Measurements from ENCODE around the gene MCU. TPM values are rescaled to one million over a fixed set of nuclear protein-coding genes. Genes with fewer than 3 reads are reported as not detected.

The MCU gene
- polyA plus RNA-seq, 1 donor (not counting 4 experiments of a cell fraction or from before 2014, with no cell fraction given): 103 TPM

GRCh38 chr10:72851509-72851908 lies 159.6 kb downstream of the MCU start:
- no peak overlapping the region for H3K4me2 ChIP-seq (ENCODE audit: control insufficient read depth, extremely low read depth, insufficient read depth, low read depth, low read length)
- H4K20me1 ChIP-seq (ENCODE audit: control insufficient read depth, extremely low read depth, insufficient read depth, low read length): no peaks in the 10 kb centered on the region
- H3K9ac ChIP-seq (ENCODE audit: control insufficient read depth, extremely low read depth, insufficient read depth, low read length): no peak overlapping the region
- H2AFZ ChIP-seq (ENCODE audit: control insufficient read depth, low read length): no peak overlapping the region
- peaks cover 14% of the 10 kb centered on the region for H3K4me1 ChIP-seq (ENCODE audit: control insufficient read depth, extremely low read depth, insufficient read depth, low read length)
- H3K4me3 ChIP-seq (ENCODE audit: control insufficient read depth in 2 of 3, extremely low read depth in 1 of 3, insufficient read depth in 2 of 3, low read depth in 1 of 3, low read length in 3 of 3): no peak overlapping the region
- no peaks in the 10 kb centered on the region for H3K9me1 ChIP-seq (ENCODE audit: control insufficient read depth, extremely low read depth, insufficient read depth, low read length)
- FAIRE-seq: no peak
- peaks cover 2% of the 10 kb centered on the region for H3K9me3 ChIP-seq (ENCODE audit: control insufficient read depth, low read depth, low read length)
- no peak overlapping the region for H3K27ac ChIP-seq (ENCODE audit: control insufficient read depth, insufficient read depth, low read length)
- H3K27me3 ChIP-seq (ENCODE audit: control insufficient read depth, extremely low read depth, insufficient read depth, low read length): no peaks in the 10 kb centered on the region
- peaks cover 0 to 1% of the 10 kb centered on the region in 2 experiments for H3K36me3 ChIP-seq (ENCODE audit: control insufficient read depth in 2 of 2, extremely low read depth in 1 of 2, insufficient read depth in 2 of 2, low read length in 2 of 2)
- DNase-seq (ENCODE audit: low read depth, low spot score): no peak
- TF ChIP-seq CTCF (optimal IDR thresholded peaks at IDR 0.05 in 1 of 3, IDR thresholded peaks at IDR 0.05 in 1 of 3, conservative IDR thresholded peaks at IDR 0.05 in 1 of 3; ENCODE audit: extremely low read depth in 1 of 3, insufficient read depth in 2 of 3, low read length in 3 of 3) (no peak), EZH2 (IDR thresholded peaks at IDR 0.05; ENCODE audit: low read length) (no peak)
- H3K79me2 ChIP-seq (ENCODE audit: control insufficient read depth, insufficient read depth, low read length): peaks cover 4% of the 10 kb centered on the region
- dilution Hi-C loops (cut with MboI; ENCODE audit: extremely low pct_ligation_motif_present, low sequenced_read_pairs): no loop called here

- Histone ChIP-seq H3K9me1 (ENCODE audit: control insufficient read depth, extremely low read depth, insufficient read depth, low read length) (no peaks in the 10 kb centered on the region), H3K9me3 (ENCODE audit: control insufficient read depth, low read depth, low read length) (peaks cover 2% of the 10 kb centered on the region), H3K4me2 (ENCODE audit: control insufficient read depth, extremely low read depth, insufficient read depth, low read depth, low read length) (no peak overlapping the region), H3K79me2 (ENCODE audit: control insufficient read depth, insufficient read depth, low read length) (no peaks in the 10 kb centered on the region), H3K4me3 (ENCODE audit: control insufficient read depth in 2 of 3, extremely low read depth in 1 of 3, insufficient read depth in 2 of 3, low read depth in 1 of 3, low read length in 3 of 3) (no peak overlapping the region), H3K36me3 (ENCODE audit: control insufficient read depth in 2 of 2, extremely low read depth in 1 of 2, insufficient read depth in 2 of 2, low read length in 2 of 2) (peaks cover 0 to 1% of the 10 kb centered on the region in 2 experiments), H3K4me1 (ENCODE audit: control insufficient read depth, extremely low read depth, insufficient read depth, low read length) (peaks cover 4% of the 10 kb centered on the region), H3K27me3 (ENCODE audit: control insufficient read depth, extremely low read depth, insufficient read depth, low read length) (no peaks in the 10 kb centered on the region), H3K27ac (ENCODE audit: control insufficient read depth, insufficient read depth, low read length) (no peak overlapping the region), H4K20me1 (ENCODE audit: control insufficient read depth, extremely low read depth, insufficient read depth, low read length) (no peaks in the 10 kb centered on the region), H3K9ac (ENCODE audit: control insufficient read depth, extremely low read depth, insufficient read depth, low read length) (no peak overlapping the region), H2AFZ (ENCODE audit: control insufficient read depth, low read length) (no peak overlapping the region)
- DNase-seq (ENCODE audit: low read depth, low spot score): no peak
- TF ChIP-seq EZH2 (IDR thresholded peaks at IDR 0.05; ENCODE audit: low read length) (no peak), CTCF (optimal IDR thresholded peaks at IDR 0.05 in 1 of 3, IDR thresholded peaks at IDR 0.05 in 1 of 3, conservative IDR thresholded peaks at IDR 0.05 in 1 of 3; ENCODE audit: extremely low read depth in 1 of 3, insufficient read depth in 2 of 3, low read length in 3 of 3) (no peak)
- dilution Hi-C loops (cut with MboI; ENCODE audit: extremely low pct_ligation_motif_present, low sequenced_read_pairs): no loop called here
- FAIRE-seq: no peak
These were observed 160.6 kb downstream of the MCU start for GRCh38 chr10:72852508-72852907.

All from keratinocyte (primary cell).